Measurements from ENCODE around the gene MRGPRX3.

The MRGPRX3 gene

GRCh38 chr11:18135308-18135707, 2.9 kb downstream of the MRGPRX3 start:
- Histone ChIP-seq H3K79me2 (ENCODE audit: insufficient read depth, low read length) (no peaks in the 10 kb centered on the region), H2AFZ (ENCODE audit: low read length) (no peak overlapping the region), H3K4me2 (ENCODE audit: low read length) (no peak overlapping the region), H3K4me1 (ENCODE audit: insufficient read depth, low read length, severe bottlenecking) (no peaks in the 10 kb centered on the region), H3K9me2 (ENCODE audit: low read depth, low read length) (no peaks in the 10 kb centered on the region), H3F3A (ENCODE audit: insufficient read depth, low read length) (no peaks in the 10 kb centered on the region), H4K20me1 (ENCODE audit: insufficient read depth, low read length) (no peaks in the 10 kb centered on the region), H3K27me3 (ENCODE audit: insufficient read depth, low read length) (no peaks in the 10 kb centered on the region), H3K9ac (ENCODE audit: low read length) (no peak overlapping the region), H3K4me3 (ENCODE audit: low read depth, low read length, poor library complexity, severe bottlenecking) (no peak overlapping the region), H3K27ac (ENCODE audit: low read depth, low read length, poor library complexity, severe bottlenecking) (no peak overlapping the region), H3K9me3 (ENCODE audit: low read length) (no peaks in the 10 kb centered on the region), H3K36me3 (ENCODE audit: insufficient read depth, low read length) (no peaks in the 10 kb centered on the region)
- TF ChIP-seq CTCF (IDR thresholded peaks at IDR 0.05; ENCODE audit: low read length) (no peak), EZH2 (IDR thresholded peaks at IDR 0.05; ENCODE audit: borderline replicate concordance, low read length) (no peak)

- Histone ChIP-seq H3K27me3 (ENCODE audit: insufficient read depth, low read length) (no peaks in the 10 kb centered on the region), H3K4me2 (ENCODE audit: low read length) (no peak overlapping the region), H3K9me3 (ENCODE audit: low read length) (no peaks in the 10 kb centered on the region), H3K4me1 (ENCODE audit: insufficient read depth, low read length, severe bottlenecking) (no peaks in the 10 kb centered on the region), H4K20me1 (ENCODE audit: insufficient read depth, low read length) (no peaks in the 10 kb centered on the region), H3K79me2 (ENCODE audit: insufficient read depth, low read length) (no peaks in the 10 kb centered on the region), H3K9me2 (ENCODE audit: low read depth, low read length) (no peaks in the 10 kb centered on the region), H3K27ac (ENCODE audit: low read depth, low read length, poor library complexity, severe bottlenecking) (no peak overlapping the region), H3K36me3 (ENCODE audit: insufficient read depth, low read length) (no peaks in the 10 kb centered on the region), H3K9ac (ENCODE audit: low read length) (no peak overlapping the region), H3F3A (ENCODE audit: insufficient read depth, low read length) (no peaks in the 10 kb centered on the region), H2AFZ (ENCODE audit: low read length) (no peak overlapping the region), H3K4me3 (ENCODE audit: low read depth, low read length, poor library complexity, severe bottlenecking) (no peak overlapping the region)
- no peak for TF ChIP-seq CTCF (IDR thresholded peaks at IDR 0.05; ENCODE audit: low read length)
- no peak for TF ChIP-seq EZH2 (IDR thresholded peaks at IDR 0.05; ENCODE audit: borderline replicate concordance, low read length)
Measured at GRCh38 chr11:18137186-18137800, 4.9 kb downstream of the MRGPRX3 start.

GRCh38 chr11:18140145-18140544, 7.8 kb downstream of the MRGPRX3 start:
- no peak overlapping the region for H3K4me2 ChIP-seq (ENCODE audit: low read length)
- H3K27ac ChIP-seq (ENCODE audit: low read depth, low read length, poor library complexity, severe bottlenecking) = no peak overlapping the region
- no peaks in the 10 kb centered on the region for H3K79me2 ChIP-seq (ENCODE audit: insufficient read depth, low read length)
- H3K4me3 ChIP-seq (ENCODE audit: low read depth, low read length, poor library complexity, severe bottlenecking) = no peak overlapping the region
- no peaks in the 10 kb centered on the region for H3K4me1 ChIP-seq (ENCODE audit: insufficient read depth, low read length, severe bottlenecking)
- H3F3A ChIP-seq (ENCODE audit: insufficient read depth, low read length) = no peaks in the 10 kb centered on the region
- no peaks in the 10 kb centered on the region for H3K27me3 ChIP-seq (ENCODE audit: insufficient read depth, low read length)
- H4K20me1 ChIP-seq (ENCODE audit: insufficient read depth, low read length) = no peaks in the 10 kb centered on the region
- H3K9ac ChIP-seq (ENCODE audit: low read length) = no peak overlapping the region
- no peak for TF ChIP-seq CTCF (IDR thresholded peaks at IDR 0.05; ENCODE audit: low read length)
- no peak for TF ChIP-seq EZH2 (IDR thresholded peaks at IDR 0.05; ENCODE audit: borderline replicate concordance, low read length)
- no peak overlapping the region for H2AFZ ChIP-seq (ENCODE audit: low read length)
- no peaks in the 10 kb centered on the region for H3K9me2 ChIP-seq (ENCODE audit: low read depth, low read length)
- no peaks in the 10 kb centered on the region for H3K36me3 ChIP-seq (ENCODE audit: insufficient read depth, low read length)
- H3K9me3 ChIP-seq (ENCODE audit: low read length) = no peaks in the 10 kb centered on the region
